Measurements from ENCODE around the gene HSPA13. TPM values are rescaled to one million over a fixed set of nuclear protein-coding genes. Genes with fewer than 3 reads are reported as not detected.

The HSPA13 gene
- polyA plus RNA-seq, 1 donor (not counting 4 experiments of a cell fraction or from before 2014, with no cell fraction given): 16.1 TPM

- no peaks in the 10 kb centered on the region for H4K20me1 ChIP-seq (ENCODE audit: control insufficient read depth, extremely low read depth, insufficient read depth, low read length)
- H3K9me3 ChIP-seq (ENCODE audit: control insufficient read depth, low read depth, low read length): no peaks in the 10 kb centered on the region
- peaks cover 2% of the 10 kb centered on the region for H3K4me1 ChIP-seq (ENCODE audit: control insufficient read depth, extremely low read depth, insufficient read depth, low read length)
- H3K4me2 ChIP-seq (ENCODE audit: control insufficient read depth, extremely low read depth, insufficient read depth, low read depth, low read length): no peak overlapping the region
- H3K9me1 ChIP-seq (ENCODE audit: control insufficient read depth, extremely low read depth, insufficient read depth, low read length): no peaks in the 10 kb centered on the region
- H3K27ac ChIP-seq (ENCODE audit: control insufficient read depth, insufficient read depth, low read length): no peak overlapping the region
- no peak for TF ChIP-seq EZH2 (IDR thresholded peaks at IDR 0.05; ENCODE audit: low read length)
- TF ChIP-seq, protein P1, sequence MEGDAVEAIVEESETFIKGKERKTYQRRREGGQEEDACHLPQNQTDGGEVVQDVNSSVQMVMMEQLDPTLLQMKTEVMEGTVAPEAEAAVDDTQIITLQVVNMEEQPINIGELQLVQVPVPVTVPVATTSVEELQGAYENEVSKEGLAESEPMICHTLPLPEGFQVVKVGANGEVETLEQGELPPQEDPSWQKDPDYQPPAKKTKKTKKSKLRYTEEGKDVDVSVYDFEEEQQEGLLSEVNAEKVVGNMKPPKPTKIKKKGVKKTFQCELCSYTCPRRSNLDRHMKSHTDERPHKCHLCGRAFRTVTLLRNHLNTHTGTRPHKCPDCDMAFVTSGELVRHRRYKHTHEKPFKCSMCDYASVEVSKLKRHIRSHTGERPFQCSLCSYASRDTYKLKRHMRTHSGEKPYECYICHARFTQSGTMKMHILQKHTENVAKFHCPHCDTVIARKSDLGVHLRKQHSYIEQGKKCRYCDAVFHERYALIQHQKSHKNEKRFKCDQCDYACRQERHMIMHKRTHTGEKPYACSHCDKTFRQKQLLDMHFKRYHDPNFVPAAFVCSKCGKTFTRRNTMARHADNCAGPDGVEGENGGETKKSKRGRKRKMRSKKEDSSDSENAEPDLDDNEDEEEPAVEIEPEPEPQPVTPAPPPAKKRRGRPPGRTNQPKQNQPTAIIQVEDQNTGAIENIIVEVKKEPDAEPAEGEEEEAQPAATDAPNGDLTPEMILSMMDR (optimal IDR thresholded peaks at IDR 0.05 in 1 of 3, IDR thresholded peaks at IDR 0.05 in 1 of 3, conservative IDR thresholded peaks at IDR 0.05 in 1 of 3; ENCODE audit: extremely low read depth in 1 of 3, insufficient read depth in 2 of 3, low read length in 3 of 3): no peak
- H2AFZ ChIP-seq (ENCODE audit: control insufficient read depth, low read length): no peak overlapping the region
- FAIRE-seq (no peak), DNase-seq (ENCODE audit: low read depth, low spot score) (no peak)
- no peaks in the 10 kb centered on the region for H3K36me3 ChIP-seq (ENCODE audit: control insufficient read depth in 2 of 2, extremely low read depth in 1 of 2, insufficient read depth in 2 of 2, low read length in 2 of 2)
- dilution Hi-C loops (cut with MboI; ENCODE audit: extremely low pct_ligation_motif_present, low sequenced_read_pairs): no loop called here
- no peaks in the 10 kb centered on the region for H3K79me2 ChIP-seq (ENCODE audit: control insufficient read depth, insufficient read depth, low read length)
- no peak overlapping the region for H3K9ac ChIP-seq (ENCODE audit: control insufficient read depth, extremely low read depth, insufficient read depth, low read length)
- H3K27me3 ChIP-seq (ENCODE audit: control insufficient read depth, extremely low read depth, insufficient read depth, low read length): no peaks in the 10 kb centered on the region
- no peak overlapping the region for H3K4me3 ChIP-seq (ENCODE audit: control insufficient read depth in 2 of 3, extremely low read depth in 1 of 3, insufficient read depth in 2 of 3, low read depth in 1 of 3, low read length in 3 of 3)
These were observed 15.9 kb downstream of the HSPA13 start for GRCh38 chr21:14366998-14367397.

DNA sequence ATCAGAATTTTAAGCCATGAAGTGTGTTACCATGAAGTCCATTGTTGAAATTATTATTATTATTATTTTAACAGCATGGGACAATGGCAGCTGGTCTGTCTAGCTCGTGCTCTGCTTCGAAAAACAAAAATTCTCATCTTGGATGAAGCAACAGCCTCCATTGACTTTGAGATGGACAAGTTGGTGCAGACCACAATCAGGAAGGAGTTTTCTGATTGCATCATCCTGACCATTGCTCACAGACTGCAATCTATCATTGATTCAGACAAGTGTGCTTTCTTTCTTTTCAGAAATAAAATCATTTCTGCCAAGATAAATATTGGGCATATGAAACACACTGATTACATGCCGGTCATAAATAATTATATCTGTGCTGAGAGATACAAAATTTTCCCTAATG, 21.0 kb downstream of the HSPA13 start:
- no peak for TF ChIP-seq EZH2 (IDR thresholded peaks at IDR 0.05; ENCODE audit: low read length)
- TF ChIP-seq, protein P1 (optimal IDR thresholded peaks at IDR 0.05 in 1 of 3, IDR thresholded peaks at IDR 0.05 in 1 of 3, conservative IDR thresholded peaks at IDR 0.05 in 1 of 3; ENCODE audit: extremely low read depth in 1 of 3, insufficient read depth in 2 of 3, low read length in 3 of 3): no peak
- H3K4me3 ChIP-seq (ENCODE audit: control insufficient read depth in 2 of 3, extremely low read depth in 1 of 3, insufficient read depth in 2 of 3, low read depth in 1 of 3, low read length in 3 of 3): no peak overlapping the region
- peaks cover 13% of the 10 kb centered on the region for H3K4me1 ChIP-seq (ENCODE audit: control insufficient read depth, extremely low read depth, insufficient read depth, low read length)
- H2AFZ ChIP-seq (ENCODE audit: control insufficient read depth, low read length): no peak overlapping the region
- DNase-seq (ENCODE audit: low read depth, low spot score) (no peak), FAIRE-seq (peak; percentile 41)
- H3K27ac ChIP-seq (ENCODE audit: control insufficient read depth, insufficient read depth, low read length): no peak overlapping the region
- H3K9me1 ChIP-seq (ENCODE audit: control insufficient read depth, extremely low read depth, insufficient read depth, low read length): no peaks in the 10 kb centered on the region
- no peak overlapping the region for H3K9ac ChIP-seq (ENCODE audit: control insufficient read depth, extremely low read depth, insufficient read depth, low read length)
- H3K9me3 ChIP-seq (ENCODE audit: control insufficient read depth, low read depth, low read length): no peaks in the 10 kb centered on the region
- H3K27me3 ChIP-seq (ENCODE audit: control insufficient read depth, extremely low read depth, insufficient read depth, low read length): no peaks in the 10 kb centered on the region
- H3K36me3 ChIP-seq (ENCODE audit: control insufficient read depth in 2 of 2, extremely low read depth in 1 of 2, insufficient read depth in 2 of 2, low read length in 2 of 2): no peaks in the 10 kb centered on the region
- no peak overlapping the region for H3K4me2 ChIP-seq (ENCODE audit: control insufficient read depth, extremely low read depth, insufficient read depth, low read depth, low read length)
- H3K79me2 ChIP-seq (ENCODE audit: control insufficient read depth, insufficient read depth, low read length): no peaks in the 10 kb centered on the region
- H4K20me1 ChIP-seq (ENCODE audit: control insufficient read depth, extremely low read depth, insufficient read depth, low read length): no peaks in the 10 kb centered on the region
- dilution Hi-C loops (cut with MboI; ENCODE audit: extremely low pct_ligation_motif_present, low sequenced_read_pairs): no loop called here

Data from keratinocyte (primary cell).